C4-2B (cell line): ENCODE measurements around the gene TRERF1.

Source experiments
- ZFX ChIP-seq: fragments of 450-650 bp; IDR thresholded peaks from 2 replicates; pipeline ENCODE4 v1.6.1; 2017
- TF ChIP-seq, protein P1 (sequence below): fragments of 450-650 bp; conservative IDR thresholded peaks from 2 replicates; pipeline ENCODE4 v1.5.1; 2017; ENCODE audit warnings: mild to moderate bottlenecking

GRCh38 chr6:42281570-42281969 is 170.2 kb downstream of the TRERF1 start:
- TF ChIP-seq, protein P1, sequence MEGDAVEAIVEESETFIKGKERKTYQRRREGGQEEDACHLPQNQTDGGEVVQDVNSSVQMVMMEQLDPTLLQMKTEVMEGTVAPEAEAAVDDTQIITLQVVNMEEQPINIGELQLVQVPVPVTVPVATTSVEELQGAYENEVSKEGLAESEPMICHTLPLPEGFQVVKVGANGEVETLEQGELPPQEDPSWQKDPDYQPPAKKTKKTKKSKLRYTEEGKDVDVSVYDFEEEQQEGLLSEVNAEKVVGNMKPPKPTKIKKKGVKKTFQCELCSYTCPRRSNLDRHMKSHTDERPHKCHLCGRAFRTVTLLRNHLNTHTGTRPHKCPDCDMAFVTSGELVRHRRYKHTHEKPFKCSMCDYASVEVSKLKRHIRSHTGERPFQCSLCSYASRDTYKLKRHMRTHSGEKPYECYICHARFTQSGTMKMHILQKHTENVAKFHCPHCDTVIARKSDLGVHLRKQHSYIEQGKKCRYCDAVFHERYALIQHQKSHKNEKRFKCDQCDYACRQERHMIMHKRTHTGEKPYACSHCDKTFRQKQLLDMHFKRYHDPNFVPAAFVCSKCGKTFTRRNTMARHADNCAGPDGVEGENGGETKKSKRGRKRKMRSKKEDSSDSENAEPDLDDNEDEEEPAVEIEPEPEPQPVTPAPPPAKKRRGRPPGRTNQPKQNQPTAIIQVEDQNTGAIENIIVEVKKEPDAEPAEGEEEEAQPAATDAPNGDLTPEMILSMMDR = no peak
- no peak for TF ChIP-seq ZFX
